22Rv1 (cell line): ENCODE results near the gene SERPINB7.
"Not testable (repeated sequence)": the region's sequence is repeated elsewhere in the genome, so short reads cannot be mapped to it uniquely, and the experiment has no call there.

Source experiments
- ZFX ChIP-seq: fragments of 450-650 bp; IDR thresholded peaks from 2 replicates; pipeline ENCODE4 v1.6.1; 2017; ENCODE audit warnings: antibody characterized with exemption, borderline replicate concordance
- TF ChIP-seq, protein P1 (sequence below): fragments of 450-650 bp; IDR thresholded peaks from 2 replicates; pipeline ENCODE4 v1.5.1; 2017; ENCODE audit warnings: mild to moderate bottlenecking

GRCh38 chr18:63759786-63760185 lies 15.4 kb upstream of the SERPINB7 start:
- TF ChIP-seq, protein P1, sequence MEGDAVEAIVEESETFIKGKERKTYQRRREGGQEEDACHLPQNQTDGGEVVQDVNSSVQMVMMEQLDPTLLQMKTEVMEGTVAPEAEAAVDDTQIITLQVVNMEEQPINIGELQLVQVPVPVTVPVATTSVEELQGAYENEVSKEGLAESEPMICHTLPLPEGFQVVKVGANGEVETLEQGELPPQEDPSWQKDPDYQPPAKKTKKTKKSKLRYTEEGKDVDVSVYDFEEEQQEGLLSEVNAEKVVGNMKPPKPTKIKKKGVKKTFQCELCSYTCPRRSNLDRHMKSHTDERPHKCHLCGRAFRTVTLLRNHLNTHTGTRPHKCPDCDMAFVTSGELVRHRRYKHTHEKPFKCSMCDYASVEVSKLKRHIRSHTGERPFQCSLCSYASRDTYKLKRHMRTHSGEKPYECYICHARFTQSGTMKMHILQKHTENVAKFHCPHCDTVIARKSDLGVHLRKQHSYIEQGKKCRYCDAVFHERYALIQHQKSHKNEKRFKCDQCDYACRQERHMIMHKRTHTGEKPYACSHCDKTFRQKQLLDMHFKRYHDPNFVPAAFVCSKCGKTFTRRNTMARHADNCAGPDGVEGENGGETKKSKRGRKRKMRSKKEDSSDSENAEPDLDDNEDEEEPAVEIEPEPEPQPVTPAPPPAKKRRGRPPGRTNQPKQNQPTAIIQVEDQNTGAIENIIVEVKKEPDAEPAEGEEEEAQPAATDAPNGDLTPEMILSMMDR = not testable (repeated sequence)
- not testable (repeated sequence) for TF ChIP-seq ZFX
